Measurements from ENCODE around the gene PRG3.

GRCh38 chr11:57403802-57404147 is 22.8 kb upstream of the PRG3 start:
- no peak for TF ChIP-seq EZH2 (IDR thresholded peaks at IDR 0.05; ENCODE audit: borderline replicate concordance, low read length)
- TF ChIP-seq, protein P1, sequence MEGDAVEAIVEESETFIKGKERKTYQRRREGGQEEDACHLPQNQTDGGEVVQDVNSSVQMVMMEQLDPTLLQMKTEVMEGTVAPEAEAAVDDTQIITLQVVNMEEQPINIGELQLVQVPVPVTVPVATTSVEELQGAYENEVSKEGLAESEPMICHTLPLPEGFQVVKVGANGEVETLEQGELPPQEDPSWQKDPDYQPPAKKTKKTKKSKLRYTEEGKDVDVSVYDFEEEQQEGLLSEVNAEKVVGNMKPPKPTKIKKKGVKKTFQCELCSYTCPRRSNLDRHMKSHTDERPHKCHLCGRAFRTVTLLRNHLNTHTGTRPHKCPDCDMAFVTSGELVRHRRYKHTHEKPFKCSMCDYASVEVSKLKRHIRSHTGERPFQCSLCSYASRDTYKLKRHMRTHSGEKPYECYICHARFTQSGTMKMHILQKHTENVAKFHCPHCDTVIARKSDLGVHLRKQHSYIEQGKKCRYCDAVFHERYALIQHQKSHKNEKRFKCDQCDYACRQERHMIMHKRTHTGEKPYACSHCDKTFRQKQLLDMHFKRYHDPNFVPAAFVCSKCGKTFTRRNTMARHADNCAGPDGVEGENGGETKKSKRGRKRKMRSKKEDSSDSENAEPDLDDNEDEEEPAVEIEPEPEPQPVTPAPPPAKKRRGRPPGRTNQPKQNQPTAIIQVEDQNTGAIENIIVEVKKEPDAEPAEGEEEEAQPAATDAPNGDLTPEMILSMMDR (conservative IDR thresholded peaks at IDR 0.05 in 1 of 2, IDR thresholded peaks at IDR 0.05 in 1 of 2; ENCODE audit: extremely low read depth in 1 of 2, insufficient read depth in 1 of 2, low read depth in 1 of 2, low read length in 2 of 2), result no peak

Data from mammary epithelial cell (primary cell).